ENCODE measurements around the gene EMCN. TPM values are rescaled to one million over a fixed set of nuclear protein-coding genes. Genes with fewer than 3 reads are reported as not detected.

The EMCN gene
- total RNA-seq, 2 donors from 2014 or later, result 3.4 to 6.6 TPM

DNA sequence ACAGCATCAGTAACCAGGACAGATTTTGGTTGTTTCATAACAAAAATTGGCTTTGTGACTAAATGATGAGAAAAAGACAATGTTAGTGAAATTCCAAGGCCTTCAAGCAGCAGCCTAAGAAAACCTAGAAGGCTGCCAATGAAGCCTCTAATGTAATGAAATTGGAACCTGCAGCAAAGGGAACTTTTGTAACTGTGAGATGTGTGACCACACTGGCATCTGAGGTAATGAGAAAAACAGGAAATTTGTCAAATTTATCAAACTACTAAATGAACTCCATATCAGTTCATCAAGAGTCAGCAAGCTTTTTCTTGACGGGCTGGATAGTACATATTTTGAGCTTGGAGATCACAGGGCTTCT lies 30.4 kb upstream of the EMCN start:
- Histone ChIP-seq H3K4me3 (no peak overlapping the region), H3K27ac (no peak overlapping the region), H3K36me3 (replicated peaks in 1 of 2; ENCODE audit: insufficient read depth in 1 of 2, low read depth in 2 of 2) (no peaks in the 10 kb centered on the region), H3K27me3 (no peaks in the 10 kb centered on the region), H3K4me1 (no peaks in the 10 kb centered on the region), H3K9me3 (no peaks in the 10 kb centered on the region)
- TF ChIP-seq, protein P1, sequence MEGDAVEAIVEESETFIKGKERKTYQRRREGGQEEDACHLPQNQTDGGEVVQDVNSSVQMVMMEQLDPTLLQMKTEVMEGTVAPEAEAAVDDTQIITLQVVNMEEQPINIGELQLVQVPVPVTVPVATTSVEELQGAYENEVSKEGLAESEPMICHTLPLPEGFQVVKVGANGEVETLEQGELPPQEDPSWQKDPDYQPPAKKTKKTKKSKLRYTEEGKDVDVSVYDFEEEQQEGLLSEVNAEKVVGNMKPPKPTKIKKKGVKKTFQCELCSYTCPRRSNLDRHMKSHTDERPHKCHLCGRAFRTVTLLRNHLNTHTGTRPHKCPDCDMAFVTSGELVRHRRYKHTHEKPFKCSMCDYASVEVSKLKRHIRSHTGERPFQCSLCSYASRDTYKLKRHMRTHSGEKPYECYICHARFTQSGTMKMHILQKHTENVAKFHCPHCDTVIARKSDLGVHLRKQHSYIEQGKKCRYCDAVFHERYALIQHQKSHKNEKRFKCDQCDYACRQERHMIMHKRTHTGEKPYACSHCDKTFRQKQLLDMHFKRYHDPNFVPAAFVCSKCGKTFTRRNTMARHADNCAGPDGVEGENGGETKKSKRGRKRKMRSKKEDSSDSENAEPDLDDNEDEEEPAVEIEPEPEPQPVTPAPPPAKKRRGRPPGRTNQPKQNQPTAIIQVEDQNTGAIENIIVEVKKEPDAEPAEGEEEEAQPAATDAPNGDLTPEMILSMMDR (IDR thresholded peaks at IDR 0.05), result no peak
- TF ChIP-seq POLR2A (IDR thresholded peaks at IDR 0.05), result no peak
- DNase-seq (no peak), ATAC-seq (no peak)
- intact Hi-C loops (cut with DNase I), result no loop called here
- 57 to 68% methylated on average over 1 of the region's 1 CpG for WGBS, 2 donors

DNA sequence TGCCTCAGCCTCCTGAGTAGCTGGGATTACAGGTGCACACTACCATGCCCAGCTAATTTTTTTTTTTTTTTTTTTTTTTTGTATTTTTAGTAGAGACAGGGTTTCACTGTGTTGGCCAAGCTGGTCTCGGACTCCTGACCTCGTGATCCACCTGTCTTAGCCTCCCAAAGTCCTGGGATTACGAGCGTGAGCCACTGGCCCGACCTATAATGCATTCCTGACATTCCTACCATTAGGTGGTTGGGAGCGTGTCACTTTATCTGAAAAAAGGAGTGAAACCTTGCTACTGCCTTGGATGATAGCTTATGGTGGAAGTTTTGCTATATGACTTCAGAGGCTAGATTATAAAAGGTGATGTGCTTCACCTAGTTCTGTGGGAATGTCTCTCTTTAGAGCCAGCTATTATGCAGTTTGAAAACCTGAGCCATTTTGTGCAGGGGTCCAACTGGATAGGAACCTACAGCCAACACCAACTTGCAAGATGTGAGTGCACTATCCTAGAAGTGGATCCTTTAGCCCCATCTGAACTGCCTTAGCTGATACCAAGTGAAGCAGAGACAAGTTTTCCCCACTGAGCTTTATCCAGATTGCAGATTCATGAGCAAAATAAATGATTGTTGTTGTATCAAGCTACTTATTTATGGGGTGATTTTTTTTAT lies 29.8 kb upstream of the EMCN start:
- no peaks in the 10 kb centered on the region for H3K27me3 ChIP-seq
- no peaks in the 10 kb centered on the region for H3K4me1 ChIP-seq
- TF ChIP-seq, protein P1 (IDR thresholded peaks at IDR 0.05), result no peak
- TF ChIP-seq POLR2A (IDR thresholded peaks at IDR 0.05), result no peak
- H3K4me3 ChIP-seq, result no peak overlapping the region
- ATAC-seq, result no peak
- H3K9me3 ChIP-seq, result no peaks in the 10 kb centered on the region
- no peaks in the 10 kb centered on the region for H3K36me3 ChIP-seq (replicated peaks in 1 of 2; ENCODE audit: insufficient read depth in 1 of 2, low read depth in 2 of 2)
- DNase-seq, result no peak
- H3K27ac ChIP-seq, result no peak overlapping the region
- 77 to 80% methylated on average over 6 of the region's 6 CpGs for WGBS, 2 donors
- intact Hi-C loops (cut with DNase I), result no loop called here

DNA sequence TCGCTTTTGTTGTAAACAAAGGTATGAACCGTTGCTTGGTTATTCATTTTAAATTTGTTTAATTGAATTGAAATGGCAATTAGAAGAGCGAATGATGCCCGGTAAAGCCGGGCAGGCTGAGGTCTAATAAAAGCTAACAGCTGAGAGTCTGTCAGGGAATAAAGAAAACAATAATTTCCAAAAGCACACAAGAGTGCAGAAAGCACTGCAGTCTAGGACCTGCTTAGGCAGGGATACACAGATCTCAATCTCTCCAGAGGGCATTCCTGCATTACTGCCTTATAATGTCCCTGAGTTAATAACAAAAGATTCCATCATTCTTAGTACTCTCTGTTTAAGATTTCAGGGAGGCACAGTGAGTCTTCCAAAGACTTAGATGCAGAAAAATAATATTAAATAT lies 27.6 kb upstream of the EMCN start:
- Histone ChIP-seq H3K4me3 (no peak overlapping the region), H3K27ac (no peak overlapping the region), H3K4me1 (no peaks in the 10 kb centered on the region), H3K27me3 (no peaks in the 10 kb centered on the region), H3K9me3 (no peaks in the 10 kb centered on the region), H3K36me3 (replicated peaks in 1 of 2; ENCODE audit: insufficient read depth in 1 of 2, low read depth in 2 of 2) (no peaks in the 10 kb centered on the region)
- no peak for DNase-seq
- WGBS, 2 donors, result 86 to 91% methylated on average over 5 of the region's 5 CpGs
- intact Hi-C loops (cut with DNase I), result no loop called here
- no peak for TF ChIP-seq POLR2A (IDR thresholded peaks at IDR 0.05)
- TF ChIP-seq, protein P1 (IDR thresholded peaks at IDR 0.05), result no peak
- ATAC-seq, result no peak

DNA sequence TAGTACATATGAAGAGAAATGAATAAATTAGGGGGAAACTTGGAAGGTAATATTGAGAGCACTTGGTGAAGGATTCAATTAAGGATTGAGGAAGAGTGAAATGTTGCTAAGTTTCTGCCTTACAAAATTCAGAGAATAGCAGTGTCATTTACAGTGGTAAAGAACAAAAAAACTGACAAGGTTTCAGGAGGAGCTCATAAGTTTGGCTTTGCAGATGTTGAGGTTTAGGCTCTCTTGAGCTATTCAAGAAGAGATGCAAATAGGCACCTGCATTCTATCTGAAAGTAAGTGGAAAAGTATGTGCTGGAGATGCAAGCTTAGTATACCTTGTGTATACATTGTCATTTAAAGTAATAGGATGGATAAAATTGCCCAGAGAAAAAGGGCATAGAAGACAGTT lies 22.3 kb upstream of the EMCN start:
- no peaks in the 10 kb centered on the region for H3K36me3 ChIP-seq (replicated peaks in 1 of 2; ENCODE audit: insufficient read depth in 1 of 2, low read depth in 2 of 2)
- no peak for TF ChIP-seq POLR2A (IDR thresholded peaks at IDR 0.05)
- intact Hi-C loops (cut with DNase I), result no loop called here
- no peak overlapping the region for H3K27ac ChIP-seq
- no peaks in the 10 kb centered on the region for H3K9me3 ChIP-seq
- H3K4me3 ChIP-seq, result no peak overlapping the region
- DNase-seq (no peak), ATAC-seq (no peak)
- no peaks in the 10 kb centered on the region for H3K4me1 ChIP-seq
- H3K27me3 ChIP-seq, result no peaks in the 10 kb centered on the region

DNA sequence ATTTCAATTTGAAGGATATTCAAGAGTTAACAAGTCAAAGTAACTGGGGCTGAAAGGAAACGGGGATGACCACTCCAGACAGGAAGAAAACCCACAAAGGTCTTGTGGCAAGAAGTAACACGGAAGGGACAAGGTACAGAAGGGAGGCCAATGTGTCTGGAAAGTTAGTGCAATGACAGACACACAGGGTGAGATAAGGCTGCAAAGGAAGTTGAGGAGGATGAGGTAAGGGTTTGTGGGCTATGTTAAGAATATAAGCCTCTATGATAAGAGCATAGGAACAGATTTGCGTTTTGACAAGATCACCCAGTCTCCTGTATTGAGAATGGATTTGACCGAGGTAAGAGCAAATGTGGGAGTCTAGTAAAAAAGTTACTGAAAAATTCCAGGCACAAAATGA lies 21.9 kb upstream of the EMCN start:
- H3K36me3 ChIP-seq (replicated peaks in 1 of 2; ENCODE audit: insufficient read depth in 1 of 2, low read depth in 2 of 2), result no peaks in the 10 kb centered on the region
- H3K4me3 ChIP-seq, result no peak overlapping the region
- intact Hi-C loops (cut with DNase I), result no loop called here
- H3K27ac ChIP-seq, result no peak overlapping the region
- TF ChIP-seq POLR2A (IDR thresholded peaks at IDR 0.05), result no peak
- TF ChIP-seq, protein P1 (IDR thresholded peaks at IDR 0.05), result no peak
- ATAC-seq (no peak), DNase-seq (no peak)
- H3K4me1 ChIP-seq, result no peaks in the 10 kb centered on the region
- H3K9me3 ChIP-seq, result no peaks in the 10 kb centered on the region
- WGBS, 2 donors, result 51 to 64% methylated on average over 4 of the region's 4 CpGs
- no peaks in the 10 kb centered on the region for H3K27me3 ChIP-seq

Data from body of pancreas (tissue), 4 donors.